AG04450 (cell line): ENCODE measurements around the gene SCN4A. TPM values are rescaled to one million over a fixed set of nuclear protein-coding genes. Genes with fewer than 3 reads are reported as not detected.

Experiments used
- CTCF ChIA-PET: fragments of 300-600, 350-600 bp; formaldehyde crosslinking; extraction: SDS; loops from one replicate; lab custom pipeline; 2022; ENCODE audit warnings: antibody characterized with exemption, inconsistent platforms; lab: Charles Lee
- POLR2A ChIA-PET: fragments of 350-600 bp; formaldehyde crosslinking; extraction: SDS; loops from one replicate; lab custom pipeline; 2021; ENCODE audit warnings: antibody characterized with exemption, inconsistent platforms; lab: Yijun Ruan, JAX
- DNase-seq: peaks from one replicate; pipeline ENCODE4 v3.0.0-alpha.2; 2011; ENCODE audit warnings: low read depth, low spot score
- H3K27ac ChIP-seq: one replicate; pipeline ENCODE4 v1.5.1; 2012; ENCODE audit warnings: low read depth, low read length, control low read depth
- H3K27me3 ChIP-seq: one replicate; pipeline ENCODE4 v1.6.0; 2012; ENCODE audit warnings: low read length; ENCODE audit not compliant: control insufficient read depth, insufficient read depth
- H3K4me3 ChIP-seq: 2 replicates; pipeline ENCODE4 v1.5.1; 2011; ENCODE audit warnings: mild to moderate bottlenecking, low read depth, low read length, control low read depth
- H3K9me3 ChIP-seq: 2 replicates; pipeline ENCODE4 v1.5.1; 2012; ENCODE audit warnings: low read length; ENCODE audit not compliant: control insufficient read depth, insufficient read depth
- CTCF ChIP-seq: IDR thresholded peaks from 2 replicates; pipeline ENCODE4 v1.5.1; 2011; ENCODE audit warnings: low read depth, low read length, control low read depth, inconsistent platforms
- polyA plus RNA-seq: library from polyadenylated mRNA; depleted of rRNA; stranded (reverse); fragments of >200 nt; gene quantifications from 2 replicates; pipeline ENCODE4 v1.2.3, GENCODE V29; 2011

The SCN4A gene
- polyA plus RNA-seq, 1 experiment, result 0.01 TPM

- H3K4me3 ChIP-seq, result no peak overlapping the region
- H3K27me3 ChIP-seq, result peaks cover 14% of the 10 kb centered on the region
- H3K9me3 ChIP-seq, result peaks cover 7% of the 10 kb centered on the region; the same call in 1 of the 2 replicates
- TF ChIP-seq CTCF, result no peak
- POLR2A ChIA-PET, result no interaction called here
- CTCF ChIA-PET, result interaction anchor here (0.7 to 3.0 kb wide), 4 partner anchors 8 to 191 kb away, joined by 3 to 13 read pairs (median 4); partner anchors contain the start of gene GH1
- H3K27ac ChIP-seq, result no peak overlapping the region
- DNase-seq, result no peak
Measured at GRCh38 chr17:63987221-63988126, 14.8 kb upstream of the SCN4A start.

- H3K27me3 ChIP-seq, result peaks cover 9% of the 10 kb centered on the region
- POLR2A ChIA-PET, result no interaction called here
- no peak for TF ChIP-seq CTCF
- H3K27ac ChIP-seq, result no peak overlapping the region
- DNase-seq, result no peak
- peaks cover 12% of the 10 kb centered on the region for H3K9me3 ChIP-seq
- H3K4me3 ChIP-seq, result no peak overlapping the region
- CTCF ChIA-PET, result interaction anchor here (0.7 to 3.0 kb wide), 5 partner anchors 7 to 192 kb away, joined by 3 to 13 read pairs (median 5); partner anchors contain the start of gene GH1
Measured at GRCh38 chr17:63986821-63987220, 14.1 kb upstream of the SCN4A start.

- no peak for TF ChIP-seq CTCF
- no peak for DNase-seq
- Histone ChIP-seq H3K27ac (no peak overlapping the region), H3K9me3 (peaks cover 12% of the 10 kb centered on the region), H3K4me3 (no peak overlapping the region), H3K27me3 (peaks cover 4% of the 10 kb centered on the region)
- POLR2A ChIA-PET, result interaction anchor here (0.6 to 1.1 kb wide), 2 partner anchors 25 to 160 kb away, joined by 3 to 4 read pairs; no protein-coding TSS in a partner anchor
- CTCF ChIA-PET, result interaction anchor here (0.6 to 3.0 kb wide), 4 partner anchors 39 to 149 kb away, joined by 4 to 13 read pairs (median 6); partner anchors contain the start of gene GH1
Measured at GRCh38 chr17:63985387-63986140, 12.8 kb upstream of the SCN4A start.

- Histone ChIP-seq H3K27me3 (no peaks in the 10 kb centered on the region), H3K27ac (no peak overlapping the region), H3K4me3 (no peak overlapping the region), H3K9me3 (peaks cover 12% of the 10 kb centered on the region)
- ChIA-PET CTCF (interaction anchor here (0.9 to 3.0 kb wide), 3 partner anchors 38 to 66 kb away, joined by 3 to 13 read pairs (median 8); partner anchors contain the start of gene GH1), POLR2A (interaction anchor here (0.6 kb wide), 2 partner anchors 23 to 24 kb away, joined by 3 read pairs; no protein-coding TSS in a partner anchor)
- DNase-seq, result peak; percentile 81
- TF ChIP-seq CTCF, result 0 out of 2 replicates have a peak, but pooled peaks have one; percentile 14
Measured at GRCh38 chr17:63984651-63985386, 12.1 kb upstream of the SCN4A start.
